ENCODE data around the gene CCR3.
A peak's percentile ranks its signal among the peaks of the same experiment; 100 is the strongest.

Gene CCR3

DNA sequence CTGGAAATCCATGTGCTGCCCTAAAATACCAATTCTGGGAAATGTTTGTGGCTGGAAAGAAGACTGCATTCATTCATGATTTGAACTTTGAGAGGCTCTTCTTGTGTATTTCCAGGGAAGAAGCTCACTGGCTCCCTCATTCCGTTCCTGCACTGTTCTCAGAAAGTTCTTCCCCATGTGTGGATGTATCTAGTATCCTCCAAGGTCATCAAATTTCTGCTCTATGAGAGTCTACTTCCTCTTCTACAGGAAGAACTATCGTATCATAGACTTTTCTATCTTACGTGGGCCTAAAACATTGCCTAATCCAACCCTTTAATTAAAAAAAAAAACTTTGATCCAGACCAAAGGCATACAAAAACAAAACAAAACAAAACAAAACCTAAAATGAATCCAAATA, 2.9 kb downstream of the CCR3 start:
- H3K4me3 ChIP-seq (ENCODE audit: low read length): no peak overlapping the region
- TF ChIP-seq, protein P1, sequence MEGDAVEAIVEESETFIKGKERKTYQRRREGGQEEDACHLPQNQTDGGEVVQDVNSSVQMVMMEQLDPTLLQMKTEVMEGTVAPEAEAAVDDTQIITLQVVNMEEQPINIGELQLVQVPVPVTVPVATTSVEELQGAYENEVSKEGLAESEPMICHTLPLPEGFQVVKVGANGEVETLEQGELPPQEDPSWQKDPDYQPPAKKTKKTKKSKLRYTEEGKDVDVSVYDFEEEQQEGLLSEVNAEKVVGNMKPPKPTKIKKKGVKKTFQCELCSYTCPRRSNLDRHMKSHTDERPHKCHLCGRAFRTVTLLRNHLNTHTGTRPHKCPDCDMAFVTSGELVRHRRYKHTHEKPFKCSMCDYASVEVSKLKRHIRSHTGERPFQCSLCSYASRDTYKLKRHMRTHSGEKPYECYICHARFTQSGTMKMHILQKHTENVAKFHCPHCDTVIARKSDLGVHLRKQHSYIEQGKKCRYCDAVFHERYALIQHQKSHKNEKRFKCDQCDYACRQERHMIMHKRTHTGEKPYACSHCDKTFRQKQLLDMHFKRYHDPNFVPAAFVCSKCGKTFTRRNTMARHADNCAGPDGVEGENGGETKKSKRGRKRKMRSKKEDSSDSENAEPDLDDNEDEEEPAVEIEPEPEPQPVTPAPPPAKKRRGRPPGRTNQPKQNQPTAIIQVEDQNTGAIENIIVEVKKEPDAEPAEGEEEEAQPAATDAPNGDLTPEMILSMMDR (IDR thresholded peaks at IDR 0.05; ENCODE audit: insufficient read depth, low read depth, low read length, missing control alignments): no peak
- DNase-seq (ENCODE audit: low read depth): no peak

DNA sequence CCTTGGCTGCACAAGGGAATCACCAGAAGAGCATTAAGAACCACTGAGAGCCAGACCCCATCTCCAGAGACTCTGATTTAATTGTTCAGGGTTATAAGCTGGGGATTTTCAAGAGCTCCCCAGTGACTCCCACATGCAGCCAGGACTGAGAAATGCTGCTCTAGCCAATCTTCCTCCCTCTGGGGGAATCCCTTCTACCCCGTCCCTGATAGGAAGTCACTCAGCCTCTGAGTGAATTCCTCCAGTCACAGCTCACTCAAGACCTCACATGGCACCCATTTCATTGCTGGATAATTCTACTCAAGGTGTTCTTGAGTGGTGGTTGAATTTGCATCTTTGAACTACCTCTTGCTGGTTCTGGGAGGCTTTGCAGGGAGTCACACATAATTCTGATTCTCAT, 10.7 kb downstream of the CCR3 start:
- TF ChIP-seq, protein P1 (IDR thresholded peaks at IDR 0.05; ENCODE audit: insufficient read depth, low read depth, low read length, missing control alignments): no peak
- H3K4me3 ChIP-seq (ENCODE audit: low read length): no peak overlapping the region
- no peak for DNase-seq (ENCODE audit: low read depth)

GRCh38 chr3:46258525-46258924, 16.3 kb downstream of the CCR3 start:
- TF ChIP-seq, protein P1 (IDR thresholded peaks at IDR 0.05; ENCODE audit: insufficient read depth, low read depth, low read length, missing control alignments): no peak
- DNase-seq (ENCODE audit: low read depth): no peak
- no peak overlapping the region for H3K4me3 ChIP-seq (ENCODE audit: low read length)

DNA sequence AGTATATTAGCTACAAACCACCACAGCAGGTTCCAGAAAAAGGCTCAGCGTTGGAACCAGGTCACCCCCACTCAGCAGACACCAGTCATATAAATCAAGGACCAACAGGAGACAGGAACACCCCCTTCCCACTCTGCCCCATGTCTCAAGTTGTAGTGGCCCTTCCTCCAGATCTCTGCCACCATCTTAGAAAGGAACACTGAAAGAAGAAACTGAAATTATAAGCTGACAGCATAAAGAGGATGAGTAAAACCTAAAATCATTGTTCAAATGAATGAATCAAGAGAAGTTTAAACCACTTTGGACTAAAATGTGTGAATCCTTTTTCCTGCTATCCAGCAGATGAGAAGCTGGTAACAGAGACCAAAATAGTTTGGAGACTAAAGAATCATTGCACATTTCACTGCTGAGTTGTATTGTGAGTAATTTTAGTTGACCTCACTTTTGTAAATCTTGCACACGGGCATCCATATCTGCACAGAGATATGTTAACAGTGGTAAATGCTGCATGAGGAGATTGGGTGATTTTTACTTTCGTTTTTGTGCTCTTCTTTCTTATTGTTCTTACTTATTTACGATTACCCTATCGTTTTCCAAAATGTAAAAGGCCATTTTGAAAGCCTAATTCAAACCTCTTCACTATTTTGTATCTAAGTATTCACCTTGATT, 19.8 kb downstream of the CCR3 start:
- no peak overlapping the region for H3K4me3 ChIP-seq (ENCODE audit: low read length)
- DNase-seq (ENCODE audit: low read depth): no peak
- TF ChIP-seq, protein P1 (IDR thresholded peaks at IDR 0.05; ENCODE audit: insufficient read depth, low read depth, low read length, missing control alignments): no peak

GRCh38 chr3:46264002-46264401, 21.7 kb downstream of the CCR3 start:
- no peak for DNase-seq (ENCODE audit: low read depth)
- TF ChIP-seq, protein P1 (IDR thresholded peaks at IDR 0.05; ENCODE audit: insufficient read depth, low read depth, low read length, missing control alignments): no peak

DNA sequence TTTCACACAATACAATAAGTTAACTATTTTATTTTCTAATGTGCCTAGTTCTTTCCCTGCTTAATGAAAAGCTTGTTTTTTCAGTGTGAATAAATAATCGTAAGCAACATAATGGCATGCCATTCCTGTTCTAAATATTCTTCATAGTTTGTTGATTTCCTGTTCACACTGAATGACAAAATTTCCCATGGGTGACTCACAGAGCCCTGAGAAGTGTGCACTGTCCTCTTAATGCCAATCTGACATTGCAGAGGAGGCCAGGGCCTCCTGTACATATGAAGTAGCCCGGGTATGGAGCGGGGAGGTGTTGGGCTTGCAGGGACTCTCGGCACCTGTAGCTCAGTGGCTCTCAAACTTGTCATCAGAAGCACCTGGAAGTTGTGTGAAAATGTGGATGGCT, 24.3 kb downstream of the CCR3 start:
- DNase-seq (ENCODE audit: low read depth): peak; percentile 34

More at GRCh38 chr3:46264002-46264401, 21.7 kb downstream of the CCR3 start:
- no peak overlapping the region for H3K4me3 ChIP-seq (ENCODE audit: low read length)

More for the DNA sequence above, 24.3 kb downstream of the CCR3 start:
- no peak overlapping the region for H3K4me3 ChIP-seq (ENCODE audit: low read length)
- TF ChIP-seq, protein P1 (IDR thresholded peaks at IDR 0.05; ENCODE audit: insufficient read depth, low read depth, low read length, missing control alignments): no peak

Measured in epithelial cell of esophagus (primary cell).